SH-SY5Y (cell line): Measurements from ENCODE around the gene LGALS4.

Experiments used
- GATA2 ChIP-seq: IDR thresholded peaks from 2 replicates; pipeline ENCODE4 v1.6.1; 2011; ENCODE audit warnings: mild to moderate bottlenecking, low read depth, low read length
- GATA3 ChIP-seq: IDR thresholded peaks from 2 replicates; pipeline ENCODE4 v1.6.1; 2011; ENCODE audit warnings: low read depth, mild to moderate bottlenecking, low read length, moderate library complexity

DNA sequence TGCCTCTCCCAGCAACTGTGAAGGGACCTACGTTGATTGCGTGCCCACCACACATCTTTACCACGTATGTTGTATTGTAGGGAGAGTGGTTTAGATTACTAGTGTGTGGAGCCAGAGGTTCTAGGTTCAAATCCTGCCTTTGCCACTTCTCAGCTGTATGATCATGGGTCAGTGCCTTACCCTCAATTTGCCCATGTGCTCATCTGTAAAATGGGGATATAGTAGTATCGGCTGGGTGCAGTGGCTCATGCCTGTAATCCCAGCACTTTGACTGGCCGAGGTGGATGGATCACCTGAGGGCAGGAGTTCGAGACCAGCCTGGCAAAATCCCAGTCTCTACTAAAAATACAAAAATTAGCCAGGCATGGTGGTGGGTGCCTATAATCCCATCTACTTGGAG, 578 bp upstream of the LGALS4 start:
- TF ChIP-seq GATA3 (no peak), GATA2 (no peak)
